WTC11 (cell line): ENCODE results near the gene NAXD. TPM values are rescaled to one million over a fixed set of nuclear protein-coding genes. Genes with fewer than 3 reads are reported as not detected.

Experiments used
- ATAC-seq: fragments of 200-7000 bp; cut with Tn5 transposase; 2 replicates; pipeline ENCODE4 v1.10.0; 2021; ENCODE audit warnings: mild to moderate bottlenecking, moderate library complexity
- CTCF ChIA-PET: fragments of 300-600 bp; sonication (Branson Sonifier 250); formaldehyde crosslinking; loops from one replicate; lab custom pipeline; 2021; ENCODE audit warnings: antibody characterized with exemption; lab: Charles Lee
- POLR2A ChIA-PET: fragments of 350-600 bp; sonication (Branson Sonifier 250); formaldehyde crosslinking; loops from one replicate; lab custom pipeline; 2021; ENCODE audit warnings: antibody characterized with exemption; lab: Charles Lee
- DNase-seq: peaks from one replicate; pipeline ENCODE4 v3.0.0; 2021; ENCODE audit warnings: low spot score
- H3K27ac Mint-ChIP-seq: 2 replicates; pipeline ENCODE4 v1.8.0; 2021; ENCODE audit warnings: mixed read lengths
- H3K27me3 Mint-ChIP-seq: 2 replicates; pipeline ENCODE4 v1.8.0; 2021; ENCODE audit warnings: low read depth, mild to moderate bottlenecking, moderate library complexity, mixed read lengths
- H3K36me3 Mint-ChIP-seq: 2 replicates; pipeline ENCODE4 v1.8.0; 2021; ENCODE audit warnings: mixed read lengths
- H3K4me1 Mint-ChIP-seq: 2 replicates; pipeline ENCODE4 v1.8.0; 2022; ENCODE audit warnings: mixed read lengths
- H3K4me3 Mint-ChIP-seq: 2 replicates; pipeline ENCODE4 v1.8.0; 2021; ENCODE audit warnings: mild to moderate bottlenecking, moderate library complexity, mixed read lengths
- H3K9me3 Mint-ChIP-seq: 2 replicates; pipeline ENCODE4 v1.8.0; 2021; ENCODE audit warnings: mixed read lengths
- ARID4B ChIP-seq: sonication (generic); formaldehyde crosslinking; IDR thresholded peaks from 2 replicates; pipeline ENCODE4 v1.8.0; 2023; ENCODE audit warnings: missing genetic modification reagents, mild to moderate bottlenecking, borderline replicate concordance
- ATF3 ChIP-seq: sonication (generic); formaldehyde crosslinking; conservative IDR thresholded peaks from 2 replicates; pipeline ENCODE4 v1.8.1; 2022; ENCODE audit warnings: mild to moderate bottlenecking, missing genetic modification reagents
- ATF6 ChIP-seq: sonication (generic); formaldehyde crosslinking; IDR thresholded peaks from 2 replicates; pipeline ENCODE4 v1.8.1; 2023; ENCODE audit warnings: mild to moderate bottlenecking, missing genetic modification reagents
- ELF4 ChIP-seq: sonication (generic); formaldehyde crosslinking; IDR thresholded peaks from 2 replicates; pipeline ENCODE4 v1.8.1; 2022; ENCODE audit warnings: low read depth, mild to moderate bottlenecking, moderate library complexity, missing genetic modification reagents
- FOXK1 ChIP-seq: sonication (generic); formaldehyde crosslinking; IDR thresholded peaks from 2 replicates; pipeline ENCODE4 v1.8.0; 2022; ENCODE audit warnings: mild to moderate bottlenecking, moderate library complexity, missing genetic modification reagents
- GABPB1 ChIP-seq: sonication (generic); formaldehyde crosslinking; IDR thresholded peaks from 2 replicates; pipeline ENCODE4 v1.8.1; 2023; ENCODE audit warnings: mild to moderate bottlenecking, missing genetic modification reagents
- JUN ChIP-seq: sonication (generic); formaldehyde crosslinking; IDR thresholded peaks from 2 replicates; pipeline ENCODE4 v1.8.0; 2023; ENCODE audit warnings: mild to moderate bottlenecking, missing genetic modification reagents
- NFYB ChIP-seq: sonication (generic); formaldehyde crosslinking; conservative IDR thresholded peaks from 2 replicates; pipeline ENCODE4 v1.8.0; 2022; ENCODE audit warnings: low read depth, missing genetic modification reagents
- OVOL2 ChIP-seq: fragments of 250-450 bp; sonication (Bioruptor Pico); IDR thresholded peaks from 2 replicates; pipeline ENCODE4 v1.9.0; 2021; ENCODE audit warnings: mild to moderate bottlenecking, borderline replicate concordance
- PRDM15 ChIP-seq: sonication (generic); formaldehyde crosslinking; IDR thresholded peaks from 2 replicates; pipeline ENCODE4 v1.8.0; 2022; ENCODE audit warnings: missing genetic modification reagents
- PREB ChIP-seq: sonication (generic); formaldehyde crosslinking; IDR thresholded peaks from 2 replicates; pipeline ENCODE4 v1.8.1; 2022; ENCODE audit warnings: mild to moderate bottlenecking, missing genetic modification reagents, moderate library complexity, borderline replicate concordance
- SOX15 ChIP-seq: fragments of 250-450 bp; sonication (Bioruptor Pico); IDR thresholded peaks from 2 replicates; pipeline ENCODE4 v1.9.0; 2021; ENCODE audit warnings: mild to moderate bottlenecking
- SP1 ChIP-seq: sonication (generic); formaldehyde crosslinking; conservative IDR thresholded peaks from 2 replicates; pipeline ENCODE4 v1.8.1; 2022; ENCODE audit warnings: missing genetic modification reagents
- USF1 ChIP-seq: sonication (generic); formaldehyde crosslinking; IDR thresholded peaks from 2 replicates; pipeline ENCODE4 v1.8.0; 2022; ENCODE audit warnings: mild to moderate bottlenecking, missing genetic modification reagents
- ZBTB43 ChIP-seq: sonication (generic); formaldehyde crosslinking; IDR thresholded peaks from 2 replicates; pipeline ENCODE4 v1.8.1; 2023; ENCODE audit warnings: mild to moderate bottlenecking, missing genetic modification reagents
- ZNF263 ChIP-seq: sonication (generic); formaldehyde crosslinking; IDR thresholded peaks from 2 replicates; pipeline ENCODE4 v1.8.1; 2022; ENCODE audit warnings: low read depth, mild to moderate bottlenecking, moderate library complexity, missing genetic modification reagents
- ZNF423 ChIP-seq: fragments of 250-450 bp; sonication (Bioruptor Pico); IDR thresholded peaks from 2 replicates; pipeline ENCODE4 v2.1.2; 2022; ENCODE audit warnings: mild to moderate bottlenecking, moderate library complexity
- ZNF425 ChIP-seq: fragments of 250-450 bp; sonication (Bioruptor Pico); conservative IDR thresholded peaks from 2 replicates; pipeline ENCODE4 v1.9.0; 2021; ENCODE audit warnings: mild to moderate bottlenecking
- ZSCAN18 ChIP-seq: fragments of 250-450 bp; sonication (Bioruptor Pico); IDR thresholded peaks from 2 replicates; pipeline ENCODE4 v2.1.2; 2022; ENCODE audit warnings: mild to moderate bottlenecking, moderate library complexity
- total RNA-seq: library from RNA; stranded (reverse); gene quantifications from 3 replicates; pipeline ENCODE4 v1.2.3, GENCODE V29; 2021

Gene NAXD
- total RNA-seq, 1 experiment from 2014 or later = 29.3 TPM

GRCh38 chr13:110628952-110629701, 13.8 kb downstream of the NAXD start:
- ChIA-PET CTCF (no interaction called here), POLR2A (no interaction called here)
- Mint-ChIP-seq H3K27ac (no peak overlapping the region), H3K36me3 (peaks cover 36% of the 10 kb centered on the region), H3K27me3 (no peaks in the 10 kb centered on the region), H3K9me3 (peaks cover 9% of the 10 kb centered on the region), H3K4me1 (peaks cover 8% of the 10 kb centered on the region), H3K4me3 (no peak overlapping the region)
- no peak for TF ChIP-seq NFYB (CRISPR knock-in tag)
- no peak for TF ChIP-seq SP1
- no peak for TF ChIP-seq ZBTB43 (CRISPR knock-in tag)
- no peak for TF ChIP-seq OVOL2 (CRISPR knock-in tag)
- TF ChIP-seq ZNF423 (CRISPR knock-in tag) = no peak
- TF ChIP-seq ATF3 (CRISPR knock-in tag) = no peak
- no peak for TF ChIP-seq SOX15
- no peak for TF ChIP-seq ZNF263 (CRISPR knock-in tag)
- TF ChIP-seq ZSCAN18 (CRISPR knock-in tag) = no peak
- no peak for TF ChIP-seq ELF4
- TF ChIP-seq ATF6 (CRISPR knock-in tag) = no peak
- no peak for TF ChIP-seq PRDM15 (CRISPR knock-in tag)
- TF ChIP-seq GABPB1 = no peak
- no peak for TF ChIP-seq JUN (CRISPR knock-in tag)
- TF ChIP-seq FOXK1 (CRISPR knock-in tag) = no peak
- no peak for TF ChIP-seq ZNF425 (CRISPR knock-in tag)
- TF ChIP-seq USF1 (CRISPR knock-in tag) = no peak
- TF ChIP-seq ARID4B = no peak
- no peak for TF ChIP-seq PREB (CRISPR knock-in tag)
- DNase-seq (no peak), ATAC-seq (no peak)
